ENCODE data around the gene LY6G5C. TPM values are rescaled to one million over a fixed set of nuclear protein-coding genes. Genes with fewer than 3 reads are reported as not detected.

Gene LY6G5C
- total and polyA plus RNA-seq, 2 of the 13 experiments (the other 11 are each of a cell fraction or from before 2014, with no cell fraction given), result 0.33 to 0.55 TPM

DNA sequence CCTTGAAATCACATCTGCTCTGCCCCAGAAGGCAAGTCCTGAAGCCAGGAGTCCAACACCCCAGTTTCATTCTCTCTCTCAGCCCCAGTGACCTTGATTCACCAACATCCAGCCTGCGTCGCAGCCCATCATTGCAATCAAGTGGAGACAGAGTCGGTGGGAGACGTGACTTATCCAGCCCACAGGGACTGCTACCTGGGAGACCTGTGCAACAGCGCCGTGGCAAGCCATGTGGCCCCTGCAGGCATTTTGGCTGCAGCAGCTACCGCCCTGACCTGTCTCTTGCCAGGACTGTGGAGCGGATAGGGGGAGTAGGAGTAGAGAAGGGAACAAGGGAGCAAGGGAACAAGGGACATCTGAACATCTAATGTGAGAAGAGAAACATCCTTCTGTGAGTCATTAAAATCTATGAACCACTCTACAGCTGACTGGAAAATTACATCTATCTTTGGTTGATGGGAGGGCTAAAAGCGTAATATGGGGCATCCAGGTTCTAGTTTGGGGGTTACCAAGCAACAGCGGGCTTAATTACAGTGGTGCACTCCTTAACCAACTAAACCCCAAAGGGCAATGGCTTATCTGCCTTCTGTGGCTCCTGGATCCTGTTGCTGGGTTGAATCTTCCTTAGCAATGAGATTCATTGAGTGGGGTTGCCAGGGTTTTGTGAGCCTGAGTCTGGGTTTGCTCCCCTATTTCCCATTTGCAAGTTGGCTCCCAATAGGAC is 36.8 kb upstream of the LY6G5C start (continued):
- TF ChIP-seq ZFP36L1 (CRISPR knock-in tag; IDR thresholded peaks at IDR 0.05), result no peak
- no peak for TF ChIP-seq KAT7 (CRISPR knock-in tag; IDR thresholded peaks at IDR 0.05; ENCODE audit: borderline replicate concordance)
- 0 out of 2 replicates have a peak, but pooled peaks have one; percentile 8 for TF ChIP-seq KDM5B (CRISPR knock-in tag; IDR thresholded peaks at IDR 0.05; ENCODE audit: borderline replicate concordance)
- no peak for TF ChIP-seq CHD2 (IDR thresholded peaks at IDR 0.05; ENCODE audit: low read depth, low read length)
- TF ChIP-seq ATF2 (CRISPR knock-in tag; IDR thresholded peaks at IDR 0.05), result no peak
- TF ChIP-seq ZSCAN21 (CRISPR knock-in tag; IDR thresholded peaks at IDR 0.05; ENCODE audit: borderline replicate concordance), result no peak; the same call in 1 of the 2 replicates
- TF ChIP-seq ZMAT3 (CRISPR knock-in tag; conservative IDR thresholded peaks at IDR 0.05), result no peak
- TF ChIP-seq, protein P1, sequence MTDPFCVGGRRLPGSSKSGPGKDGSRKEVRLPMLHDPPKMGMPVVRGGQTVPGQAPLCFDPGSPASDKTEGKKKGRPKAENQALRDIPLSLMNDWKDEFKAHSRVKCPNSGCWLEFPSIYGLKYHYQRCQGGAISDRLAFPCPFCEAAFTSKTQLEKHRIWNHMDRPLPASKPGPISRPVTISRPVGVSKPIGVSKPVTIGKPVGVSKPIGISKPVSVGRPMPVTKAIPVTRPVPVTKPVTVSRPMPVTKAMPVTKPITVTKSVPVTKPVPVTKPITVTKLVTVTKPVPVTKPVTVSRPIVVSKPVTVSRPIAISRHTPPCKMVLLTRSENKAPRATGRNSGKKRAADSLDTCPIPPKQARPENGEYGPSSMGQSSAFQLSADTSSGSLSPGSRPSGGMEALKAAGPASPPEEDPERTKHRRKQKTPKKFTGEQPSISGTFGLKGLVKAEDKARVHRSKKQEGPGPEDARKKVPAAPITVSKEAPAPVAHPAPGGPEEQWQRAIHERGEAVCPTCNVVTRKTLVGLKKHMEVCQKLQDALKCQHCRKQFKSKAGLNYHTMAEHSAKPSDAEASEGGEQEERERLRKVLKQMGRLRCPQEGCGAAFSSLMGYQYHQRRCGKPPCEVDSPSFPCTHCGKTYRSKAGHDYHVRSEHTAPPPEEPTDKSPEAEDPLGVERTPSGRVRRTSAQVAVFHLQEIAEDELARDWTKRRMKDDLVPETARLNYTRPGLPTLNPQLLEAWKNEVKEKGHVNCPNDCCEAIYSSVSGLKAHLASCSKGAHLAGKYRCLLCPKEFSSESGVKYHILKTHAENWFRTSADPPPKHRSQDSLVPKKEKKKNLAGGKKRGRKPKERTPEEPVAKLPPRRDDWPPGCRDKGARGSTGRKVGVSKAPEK (CRISPR knock-in tag; IDR thresholded peaks at IDR 0.05; ENCODE audit: borderline replicate concordance), result no peak
- TF ChIP-seq AKAP8 (CRISPR knock-in tag; IDR thresholded peaks at IDR 0.05), result no peak
- TF ChIP-seq ADNP (CRISPR knock-in tag; IDR thresholded peaks at IDR 0.05), result no peak
- TF ChIP-seq HNRNPL (IDR thresholded peaks at IDR 0.05; ENCODE audit: low read depth, low read length), result no peak
- TF ChIP-seq MXD1 (CRISPR knock-in tag; IDR thresholded peaks at IDR 0.05), result no peak
- no peak for TF ChIP-seq GTF3A (CRISPR knock-in tag; conservative IDR thresholded peaks at IDR 0.05)
- TF ChIP-seq HNF4A (CRISPR knock-in tag; IDR thresholded peaks at IDR 0.05), result no peak; the same call in 1 of the 2 replicates
- no peak for TF ChIP-seq PCBP2 (optimal IDR thresholded peaks at IDR 0.05; ENCODE audit: low read depth, low read length, poor library complexity, severe bottlenecking)
- no peak for TF ChIP-seq ZNF784 (CRISPR knock-in tag; IDR thresholded peaks at IDR 0.05; ENCODE audit: borderline replicate concordance)
- no peak for TF ChIP-seq REPIN1 (CRISPR knock-in tag; IDR thresholded peaks at IDR 0.05; ENCODE audit: borderline replicate concordance, low read depth)
- TF ChIP-seq MAFF (IDR thresholded peaks at IDR 0.05; ENCODE audit: low read depth, low read length), result no peak
- peak; percentile 64; the same call in 1 of the 2 replicates for TF ChIP-seq ZNF292 (CRISPR knock-in tag; IDR thresholded peaks at IDR 0.05; ENCODE audit: borderline replicate concordance, low read depth)
- no peak for TF ChIP-seq ARID2 (CRISPR knock-in tag; IDR thresholded peaks at IDR 0.05; ENCODE audit: borderline replicate concordance)
- no peak for TF ChIP-seq ZNF75D (CRISPR knock-in tag; IDR thresholded peaks at IDR 0.05; ENCODE audit: borderline replicate concordance)
